NCI-H774 (cell line): Measurements from ENCODE around the gene NGB.
"Not testable (repeated sequence)": the region's sequence is repeated elsewhere in the genome, so short reads cannot be mapped to it uniquely, and the experiment has no call there.

ENCODE experiments used
- DNase-seq: peaks from one replicate; lab custom pipeline; 2025; lab: John Stamatoyannopoulos, UW

NGB gene

GRCh38 chr14:77296155-77296554 is 25.1 kb upstream of the NGB start:
- DNase-seq = no peak

DNA sequence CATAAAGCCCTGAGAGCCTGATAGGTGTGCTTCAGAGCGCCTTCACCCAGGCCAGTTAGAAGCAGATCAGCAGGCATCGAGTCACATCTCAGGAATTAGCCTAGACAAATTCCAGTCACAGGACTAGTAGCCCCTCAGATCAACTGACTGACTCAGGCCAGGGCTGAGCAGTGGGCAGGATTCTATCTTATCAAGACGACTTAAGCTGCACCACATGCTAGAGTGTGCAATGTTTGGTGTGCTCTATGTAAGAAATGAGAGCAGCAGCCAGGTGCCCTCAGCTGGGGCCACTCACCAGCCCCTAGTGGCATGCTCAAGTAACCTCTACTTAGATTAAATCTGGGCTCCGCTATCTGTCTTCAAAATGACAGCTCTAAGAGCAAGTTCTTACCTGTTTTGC is 19.7 kb upstream of the NGB start:
- no peak for DNase-seq

DNA sequence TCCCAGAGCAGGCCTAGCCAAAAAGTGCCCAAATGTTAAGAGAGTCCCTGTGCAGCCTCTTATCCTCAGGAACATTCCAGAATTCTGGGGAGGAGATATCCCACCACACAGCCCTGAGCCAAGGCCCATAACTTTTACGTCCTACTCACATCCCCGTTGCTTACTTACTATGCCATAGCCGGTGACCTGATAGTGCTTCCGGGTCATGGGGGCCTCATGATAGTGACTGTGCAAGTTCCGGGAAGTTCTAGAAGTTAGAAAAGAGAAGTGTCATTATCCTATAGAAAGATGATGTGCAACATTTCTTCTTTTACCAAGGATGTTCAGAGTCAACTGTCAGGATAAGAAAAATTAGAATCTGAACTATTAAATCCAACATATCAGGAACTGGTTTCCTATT is 15.6 kb upstream of the NGB start:
- no peak for DNase-seq

DNA sequence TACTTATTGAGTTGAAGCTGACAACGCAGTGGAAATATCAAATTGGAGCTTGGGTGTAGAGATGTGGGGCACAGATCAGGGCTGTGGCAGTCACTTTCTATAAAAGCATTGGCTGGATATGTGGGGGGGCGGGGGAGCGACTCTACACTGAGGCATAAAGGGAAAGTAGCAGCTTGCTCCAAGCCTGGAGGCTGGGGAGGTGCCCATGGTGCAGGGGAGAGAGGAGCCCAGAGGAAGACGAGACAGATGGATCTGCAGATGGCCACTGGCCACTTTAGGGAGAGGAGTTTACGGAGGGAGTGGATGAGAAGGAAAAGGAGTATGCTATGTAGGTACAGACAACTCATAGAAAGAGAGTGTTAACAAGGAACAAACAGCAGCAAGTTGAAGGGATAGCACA is 13.5 kb upstream of the NGB start:
- DNase-seq = no peak

GRCh38 chr14:77284066-77284465 is 13.1 kb upstream of the NGB start:
- DNase-seq = no peak

- no peak for DNase-seq
These were observed 10.9 kb upstream of the NGB start for GRCh38 chr14:77281852-77282410.

GRCh38 chr14:77280921-77281320 is 9.9 kb upstream of the NGB start:
- not testable (repeated sequence) for DNase-seq

DNA sequence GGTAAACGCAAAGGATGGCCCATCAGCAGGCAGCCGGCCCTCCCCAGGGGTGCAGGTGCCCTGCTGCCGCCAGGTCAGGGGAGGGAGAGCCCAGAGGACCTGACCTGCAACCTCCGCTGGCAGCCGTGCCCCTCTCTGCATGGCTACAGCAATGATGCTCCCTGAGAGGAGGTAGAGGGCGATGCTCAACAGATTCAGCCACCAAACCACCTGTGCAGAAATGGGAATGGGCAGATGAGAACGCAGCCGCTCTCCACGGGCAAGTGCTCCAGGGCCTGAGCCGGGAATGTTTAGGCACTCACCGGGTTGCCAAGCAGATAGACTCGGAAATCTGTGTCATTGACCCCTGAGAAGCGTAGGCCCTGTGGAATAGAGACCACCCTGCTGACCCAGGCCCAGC is 8.7 kb upstream of the NGB start:
- DNase-seq = no peak

- DNase-seq = no peak
These were observed 7.6 kb upstream of the NGB start for GRCh38 chr14:77278461-77279230.

GRCh38 chr14:77276959-77277358 is 6.0 kb upstream of the NGB start:
- DNase-seq = no peak

DNA sequence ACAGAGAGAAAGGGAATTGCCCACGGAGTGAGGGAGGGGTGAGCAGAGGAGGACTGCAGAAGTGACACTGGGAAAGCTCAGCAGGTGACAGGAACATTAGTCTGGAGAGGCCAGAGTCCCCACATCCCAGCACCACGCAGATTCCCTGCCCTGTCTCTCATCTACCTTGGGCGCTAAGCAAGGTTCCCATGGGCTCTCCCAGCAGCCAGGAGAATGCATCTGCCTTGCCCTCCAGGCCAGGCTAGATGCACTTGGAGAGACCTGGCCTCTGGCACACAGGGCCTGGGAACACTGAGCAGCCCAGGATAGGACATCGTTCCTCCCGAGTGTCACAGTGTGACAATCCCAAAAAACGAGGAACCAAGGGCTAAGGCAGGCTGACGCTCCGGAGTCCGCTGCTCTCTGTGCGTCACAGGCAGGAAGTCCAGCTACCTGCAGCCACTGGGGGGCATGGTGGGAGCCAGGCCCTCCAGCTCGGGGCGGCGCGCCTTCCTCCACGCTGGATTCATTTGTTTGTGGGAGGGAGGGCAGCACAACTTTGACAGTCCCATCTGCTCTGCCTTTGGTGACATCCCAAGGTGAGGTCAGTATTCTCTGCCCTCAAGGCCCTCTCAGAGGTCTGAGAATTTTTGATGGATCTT is 5.4 kb upstream of the NGB start:
- no peak for DNase-seq

- DNase-seq = no peak
These were observed 4.6 kb upstream of the NGB start for GRCh38 chr14:77275601-77276017.

GRCh38 chr14:77275041-77275580 is 4.1 kb upstream of the NGB start:
- no peak for DNase-seq

DNA sequence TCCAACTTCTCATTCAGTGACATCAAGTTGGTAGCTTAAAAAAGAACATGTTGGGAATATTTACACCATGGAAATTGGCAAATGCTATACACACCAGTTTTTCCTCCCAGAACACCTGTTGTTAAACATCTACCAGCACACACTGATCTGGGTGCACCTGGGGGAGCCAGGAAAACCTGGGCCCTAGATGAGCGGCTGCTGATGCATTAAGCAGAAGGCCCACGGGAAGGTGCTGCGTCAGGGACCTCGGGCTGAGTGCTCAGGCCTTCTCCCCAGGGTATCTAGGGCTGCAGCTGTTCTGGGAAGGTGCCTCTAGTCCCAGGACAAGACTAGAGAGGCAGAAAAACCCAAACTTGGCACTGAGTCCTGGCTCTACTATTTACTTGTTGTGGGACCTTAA is 2.8 kb upstream of the NGB start:
- no peak for DNase-seq

GRCh38 chr14:77272261-77272660 is 1.3 kb upstream of the NGB start:
- no peak for DNase-seq

- no peak for DNase-seq
These were observed 469 bp downstream of the NGB start for GRCh38 chr14:77270361-77271112.

DNA sequence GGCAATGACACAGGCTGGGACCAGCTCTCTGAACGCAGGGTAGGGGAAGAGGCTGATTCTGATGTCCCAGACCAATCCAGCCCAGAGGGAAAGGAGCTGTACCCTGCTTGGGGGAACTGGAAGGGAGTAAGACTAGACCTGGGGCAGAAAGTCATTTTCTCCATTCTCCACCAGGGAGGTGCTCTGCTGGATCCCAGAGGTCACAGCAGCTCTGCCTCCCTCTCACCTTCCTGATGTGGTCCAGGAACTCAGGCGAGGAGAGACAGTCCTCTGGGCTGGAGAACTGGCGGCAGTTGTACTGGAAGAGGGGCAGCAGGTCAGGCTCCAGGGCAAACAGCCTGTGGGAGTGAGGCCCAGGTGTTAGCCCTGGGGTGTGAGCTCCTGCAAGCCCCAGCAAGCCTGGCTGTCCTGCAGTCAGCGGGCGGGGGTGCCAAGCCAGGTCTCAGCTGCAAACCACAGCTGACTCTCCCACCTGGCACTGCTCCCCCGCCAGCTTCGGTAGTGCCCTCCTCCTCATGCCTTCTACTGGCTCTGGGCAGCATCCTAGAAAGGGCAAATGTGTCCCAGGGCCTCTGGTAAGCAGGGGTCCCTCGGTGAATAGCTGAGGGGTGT is 1.9 kb downstream of the NGB start:
- no peak for DNase-seq

DNA sequence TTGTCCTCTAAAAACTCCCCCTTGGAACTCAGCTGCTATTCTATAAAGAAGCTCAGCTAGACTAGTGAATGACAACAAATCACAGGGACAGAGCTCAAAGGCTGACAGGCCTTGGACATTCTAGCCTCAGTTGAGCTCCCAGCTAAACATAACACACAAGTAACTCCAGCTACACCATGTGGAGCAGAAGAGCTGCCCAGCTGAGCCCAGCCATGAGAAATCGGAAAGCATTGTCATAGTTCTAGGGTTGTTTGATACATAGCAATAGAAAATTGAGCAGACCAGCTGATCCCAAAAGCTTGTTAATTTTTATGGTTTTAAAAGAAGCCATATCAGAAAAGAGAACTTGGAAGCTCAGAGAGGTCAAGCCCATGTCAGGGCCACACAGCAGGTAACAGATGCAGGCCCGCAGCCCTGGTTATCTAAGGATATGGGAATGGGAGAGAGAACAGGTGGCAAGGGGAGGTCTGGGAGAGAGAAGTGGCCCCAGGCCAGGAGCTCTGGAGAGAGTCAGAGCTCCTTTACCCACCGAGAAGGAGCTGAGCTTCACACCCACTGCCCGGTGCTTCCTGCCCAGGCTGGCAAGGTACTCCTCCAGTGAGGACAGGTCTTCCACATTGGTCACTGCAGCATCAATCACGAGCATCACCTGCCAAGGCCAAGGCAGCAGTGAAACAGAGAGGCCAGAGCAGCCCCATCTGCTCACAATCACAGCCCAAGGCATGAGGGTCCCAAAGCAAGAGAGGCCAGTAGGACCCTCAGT is 2.9 kb downstream of the NGB start:
- no peak for DNase-seq

DNA sequence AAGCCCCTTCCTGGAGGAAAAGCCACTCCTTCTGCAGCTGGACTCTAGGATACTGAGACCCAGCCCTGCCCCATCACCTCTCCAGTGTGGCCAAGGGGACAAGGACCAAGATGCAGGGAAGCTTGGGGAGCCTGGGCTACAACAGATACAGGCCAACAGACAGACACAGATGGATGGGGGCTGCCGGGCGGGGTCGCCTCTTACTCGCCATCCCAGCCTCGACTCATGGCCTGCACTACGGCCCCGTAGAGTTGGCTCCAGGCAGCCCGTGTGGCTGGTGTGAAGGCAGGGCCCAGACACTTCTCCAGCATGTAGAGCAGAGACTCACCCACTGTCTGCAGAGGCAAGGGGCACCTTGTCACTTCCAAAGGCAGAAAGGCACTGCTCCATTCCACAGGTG is 4.7 kb downstream of the NGB start:
- no peak for DNase-seq

GRCh38 chr14:77265561-77266335 is 5.3 kb downstream of the NGB start:
- DNase-seq = no peak

- DNase-seq = no peak
These were observed 5.9 kb downstream of the NGB start for GRCh38 chr14:77265187-77265515.
